Smooth muscle cell of the pulmonary artery (primary cell): ENCODE data around the gene UBE2E1. TPM values are rescaled to one million over a fixed set of nuclear protein-coding genes. Genes with fewer than 3 reads are reported as not detected.

Experiments
- total RNA-seq: library from RNA; depleted of rRNA; stranded (reverse); fragments of >200 nt; gene quantifications from 2 replicates; pipeline ENCODE4 v1.2.3, GENCODE V29; 2014

UBE2E1 gene
- total RNA-seq = 67.3 and 94.2 TPM in 2 replicates

DNA sequence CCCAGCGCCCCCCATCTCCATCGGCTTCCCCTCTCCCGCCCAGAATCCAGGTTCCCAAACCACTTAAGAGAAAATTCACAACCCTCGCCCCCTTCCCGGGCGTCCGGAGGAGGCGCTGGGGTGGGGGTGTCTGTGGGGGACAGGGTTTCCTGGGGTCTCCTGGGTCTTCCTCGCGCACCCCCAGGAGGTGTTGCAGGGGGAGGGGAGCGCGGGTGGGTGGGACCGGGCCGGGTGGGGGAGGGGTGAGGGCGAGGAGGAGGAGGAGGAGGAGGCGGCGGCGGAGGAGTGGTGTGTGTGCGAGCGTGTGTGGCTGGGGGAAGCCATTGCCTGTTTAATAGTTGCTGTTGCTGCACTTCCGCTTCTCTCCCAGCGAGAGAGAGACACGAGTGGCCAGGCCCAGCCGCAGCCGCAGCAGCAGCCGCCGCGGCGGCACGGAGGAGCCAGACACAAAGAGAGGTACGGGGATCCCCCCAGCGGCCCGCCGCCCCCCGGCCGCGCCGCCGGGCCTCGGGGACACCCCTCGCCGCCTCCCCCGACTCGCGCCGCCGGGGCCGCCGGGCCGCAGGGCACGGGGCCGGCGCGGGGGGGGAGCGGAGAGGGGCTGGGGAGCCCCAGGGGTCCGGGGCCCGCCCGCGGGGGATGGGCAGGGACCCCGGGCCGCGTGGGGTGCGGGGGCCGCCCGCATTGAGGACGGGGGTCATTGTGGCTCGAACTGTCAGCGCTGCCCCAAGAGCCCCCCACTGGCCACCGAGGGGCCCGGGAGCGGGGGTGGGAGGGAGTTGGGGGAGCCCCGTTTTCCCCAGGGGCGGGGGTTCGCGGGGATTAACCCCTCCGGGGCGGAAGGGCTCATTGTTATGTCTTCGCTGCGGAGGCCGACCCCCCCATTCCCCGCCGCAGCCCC lies at the start of gene UBE2E1:
Gene UBE2E1, plus strand, starts transcription at position 323 of the 901 bp plus-strand sequence. CDS start 1,315 bp downstream, outside the sequence.

DNA sequence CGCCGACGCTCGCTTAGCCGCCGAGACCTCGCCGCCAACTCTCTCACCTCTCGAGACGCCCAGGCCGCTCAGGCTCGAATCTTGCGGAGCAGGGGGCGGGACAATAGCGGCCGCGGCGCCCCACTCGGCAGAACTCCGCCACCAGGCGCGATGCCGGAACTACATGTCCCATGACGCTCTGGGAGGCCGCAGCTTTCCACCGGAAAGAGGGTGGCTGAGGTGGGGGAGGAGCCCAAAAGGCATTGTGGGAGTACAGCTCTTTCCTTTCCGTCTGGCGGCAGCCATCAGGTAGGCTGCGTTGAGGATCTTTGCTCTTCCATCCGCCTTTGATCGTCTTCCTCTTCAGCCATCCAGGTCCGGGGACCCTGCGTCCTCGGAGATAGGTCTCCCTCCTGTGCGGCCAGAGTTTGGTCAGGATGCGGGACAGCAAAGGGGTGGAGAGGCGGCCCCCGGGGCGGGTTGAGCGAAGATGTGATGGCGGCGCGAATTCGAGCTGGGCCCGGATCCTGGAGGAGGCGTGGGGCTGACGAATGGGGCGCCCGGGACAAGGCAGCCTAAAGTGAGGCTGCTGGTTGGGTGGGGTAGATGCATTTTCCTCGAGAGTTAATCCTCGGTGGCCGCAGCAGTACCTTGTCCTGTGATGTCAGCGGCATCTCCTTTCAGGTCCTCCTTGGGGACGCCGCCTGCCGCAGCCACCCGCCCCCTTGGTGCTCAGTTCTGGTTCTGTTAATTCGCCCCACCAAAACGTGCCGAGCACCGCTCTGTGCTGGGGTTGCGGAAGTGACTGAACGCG lies 111.3 kb downstream of the UBE2E1 start, which contains the start of the genes NKIRAS1 and RPL15:
Gene NKIRAS1, minus strand, starts transcription at position 105 of the 793 bp plus-strand sequence. CDS start 6,086 bp downstream, outside the sequence.
Gene RPL15, plus strand, starts transcription at position 247 of the 793 bp plus-strand sequence. CDS start 728 bp downstream, outside the sequence.

Other genes starting within 250 kb of the UBE2E1 start
- gene NKIRAS1, start 111.0 kb downstream of the UBE2E1 start, total RNA-seq = 10.3 and 14.9 TPM in 2 replicates
- gene RPL15, start 111.2 kb downstream of the UBE2E1 start, total RNA-seq = 1,284 and 1,661 TPM in 2 replicates
- 30.4 and 43.5 TPM in 2 replicates for gene NR1D2, start 139.3 kb downstream of the UBE2E1 start, total RNA-seq